Measurements from ENCODE around the gene LHFPL4.

The LHFPL4 gene

DNA sequence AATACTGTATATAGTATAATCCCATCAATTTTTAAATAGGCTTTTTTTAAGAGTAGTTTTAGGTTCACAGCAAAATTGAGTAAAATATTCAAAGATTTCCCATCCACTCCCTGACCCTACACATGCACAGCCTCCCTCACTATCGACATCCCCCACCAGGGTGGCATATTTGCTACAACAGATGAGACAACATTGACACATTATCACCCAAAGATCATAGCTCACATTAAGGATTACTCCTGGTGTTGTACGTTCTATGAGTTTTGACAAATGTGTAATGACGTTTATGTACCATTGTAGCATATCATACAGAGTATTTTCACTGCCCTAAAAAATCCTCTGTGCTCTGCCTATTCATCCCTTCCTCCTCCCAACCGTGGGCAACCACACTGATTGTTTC is 39.3 kb downstream of the LHFPL4 start:
- Histone ChIP-seq H3K4me3 (no peak overlapping the region), H3K27ac (no peak overlapping the region), H3K9me3 (ENCODE audit: low read depth, low read length) (no peaks in the 10 kb centered on the region), H3K36me3 (ENCODE audit: insufficient read depth, low read length) (no peaks in the 10 kb centered on the region), H3K9ac (ENCODE audit: insufficient read length) (no peak overlapping the region)
- no peak for TF ChIP-seq EZH2 (IDR thresholded peaks at IDR 0.05)
- no peak for TF ChIP-seq POLR2AphosphoS5 (IDR thresholded peaks at IDR 0.05; ENCODE audit: borderline replicate concordance, low read depth, low read length)
- no peak for TF ChIP-seq FOXP2 (optimal IDR thresholded peaks at IDR 0.05; ENCODE audit: control extremely low read depth, extremely low read length, insufficient read depth)
- no peak for DNase-seq (ENCODE audit: low read depth, low spot score)

DNA sequence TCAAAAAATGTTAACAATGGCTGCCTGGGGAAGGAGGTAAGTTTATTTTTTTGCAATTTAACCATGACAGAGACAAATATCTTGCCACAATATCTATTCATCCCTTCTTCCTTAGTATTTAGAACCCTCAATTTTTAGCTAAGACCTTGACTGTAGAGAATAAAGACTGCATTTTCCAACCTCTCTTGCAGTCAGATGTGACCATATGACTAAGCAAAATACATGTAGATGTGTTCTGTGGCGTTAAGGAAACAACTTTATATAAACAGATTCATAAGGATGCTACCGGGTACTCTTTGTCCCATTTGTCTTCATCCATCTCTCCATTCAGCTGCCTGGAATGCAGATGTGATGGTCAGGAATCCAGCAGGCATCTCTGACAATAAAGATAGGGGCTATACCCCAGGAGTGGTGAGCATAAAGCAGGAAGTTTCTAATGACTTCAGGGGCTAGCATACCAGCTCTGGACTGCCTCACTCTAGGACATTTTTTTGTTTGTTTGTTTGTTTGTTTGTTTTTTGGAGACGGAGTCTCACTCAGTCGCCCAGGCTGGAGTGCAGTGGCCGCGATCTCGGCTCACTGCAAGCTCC is 41.1 kb downstream of the LHFPL4 start:
- Histone ChIP-seq H3K27ac (no peak overlapping the region), H3K4me3 (no peak overlapping the region), H3K9me3 (ENCODE audit: low read depth, low read length) (no peaks in the 10 kb centered on the region), H3K36me3 (ENCODE audit: insufficient read depth, low read length) (no peaks in the 10 kb centered on the region), H3K9ac (ENCODE audit: insufficient read length) (no peak overlapping the region)
- DNase-seq (ENCODE audit: low read depth, low spot score): no peak
- TF ChIP-seq EZH2 (IDR thresholded peaks at IDR 0.05) (no peak), FOXP2 (optimal IDR thresholded peaks at IDR 0.05; ENCODE audit: control extremely low read depth, extremely low read length, insufficient read depth) (no peak), POLR2AphosphoS5 (IDR thresholded peaks at IDR 0.05; ENCODE audit: borderline replicate concordance, low read depth, low read length) (no peak)

DNA sequence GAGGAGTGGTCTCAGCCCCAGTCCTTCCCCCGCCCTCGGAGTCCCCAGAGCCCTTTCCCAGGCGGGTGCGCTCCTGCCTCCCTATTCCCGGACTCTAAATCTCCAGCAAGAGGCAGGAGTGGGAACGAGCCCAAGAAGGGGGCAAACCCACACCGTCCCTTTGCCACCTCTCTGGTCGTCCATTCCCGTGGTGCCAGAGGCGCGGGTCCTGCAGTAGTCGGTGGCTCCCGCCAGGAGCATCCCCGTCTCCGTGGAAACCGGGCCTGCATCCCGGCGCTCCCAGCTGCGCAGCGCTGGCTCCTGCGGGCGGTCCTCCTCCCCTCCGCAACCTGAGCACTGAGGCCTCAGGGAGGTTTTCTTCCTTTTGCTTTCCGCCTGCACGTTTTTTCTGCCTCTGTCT is 44.8 kb downstream of the LHFPL4 start:
- no peak for DNase-seq (ENCODE audit: low read depth, low spot score)
- Histone ChIP-seq H3K9ac (ENCODE audit: insufficient read length) (no peak overlapping the region), H3K36me3 (ENCODE audit: insufficient read depth, low read length) (no peaks in the 10 kb centered on the region), H3K4me3 (no peak overlapping the region), H3K27ac (no peak overlapping the region), H3K9me3 (ENCODE audit: low read depth, low read length) (no peaks in the 10 kb centered on the region)
- TF ChIP-seq POLR2AphosphoS5 (IDR thresholded peaks at IDR 0.05; ENCODE audit: borderline replicate concordance, low read depth, low read length) (no peak), EZH2 (IDR thresholded peaks at IDR 0.05) (no peak), FOXP2 (optimal IDR thresholded peaks at IDR 0.05; ENCODE audit: control extremely low read depth, extremely low read length, insufficient read depth) (no peak)

DNA sequence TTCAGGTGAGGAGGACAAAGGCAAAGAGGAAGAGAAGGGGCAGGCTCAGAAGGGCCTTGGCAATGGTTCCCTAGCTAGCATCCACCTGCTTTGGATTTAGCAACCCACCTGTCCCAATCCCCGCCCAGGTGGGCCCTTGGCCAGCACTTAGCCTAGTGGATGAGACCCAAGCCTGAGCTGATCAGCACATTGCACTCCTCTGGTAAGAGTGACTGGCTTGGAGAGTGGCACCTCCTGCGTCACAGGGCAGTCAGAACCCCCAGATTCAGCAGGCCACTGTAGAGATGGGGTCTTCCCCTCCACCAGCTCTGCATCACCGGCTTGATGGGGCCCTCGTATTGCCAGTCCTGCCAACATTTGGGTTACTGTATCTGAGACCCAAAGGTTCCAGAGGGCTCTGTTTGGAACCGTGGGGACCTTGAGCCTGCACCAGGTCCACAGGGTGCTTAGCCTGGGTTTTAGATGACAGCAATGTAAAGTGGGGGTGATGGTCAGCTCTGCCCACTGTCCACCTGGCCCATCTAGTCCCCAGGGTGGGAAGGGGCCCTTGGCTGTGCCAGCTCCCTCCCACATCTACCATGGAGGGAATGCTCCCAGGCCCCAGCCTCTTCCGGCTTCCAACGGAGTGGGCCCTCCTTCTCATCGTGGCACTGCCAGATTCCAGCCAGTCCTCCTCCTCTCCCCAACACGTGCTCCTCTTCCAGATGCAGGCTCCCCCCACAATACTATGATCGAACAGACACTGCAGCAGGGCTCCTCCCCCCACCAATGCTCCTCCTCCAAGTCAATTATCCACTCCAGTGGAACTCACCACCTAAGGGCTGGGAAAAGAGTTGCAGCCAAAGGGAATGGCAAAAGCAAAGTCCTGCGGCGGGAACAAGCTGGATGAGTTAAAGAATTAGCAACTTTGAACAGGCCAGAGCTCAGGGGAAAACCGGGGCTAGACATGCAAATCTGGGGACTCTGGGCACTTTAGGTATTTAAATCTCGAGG is 45.7 kb downstream of the LHFPL4 start:
- Histone ChIP-seq H3K36me3 (ENCODE audit: insufficient read depth, low read length) (no peaks in the 10 kb centered on the region), H3K9me3 (ENCODE audit: low read depth, low read length) (no peaks in the 10 kb centered on the region), H3K4me3 (no peak overlapping the region), H3K27ac (no peak overlapping the region), H3K9ac (ENCODE audit: insufficient read length) (no peak overlapping the region)
- no peak for TF ChIP-seq FOXP2 (optimal IDR thresholded peaks at IDR 0.05; ENCODE audit: control extremely low read depth, extremely low read length, insufficient read depth)
- TF ChIP-seq POLR2AphosphoS5 (IDR thresholded peaks at IDR 0.05; ENCODE audit: borderline replicate concordance, low read depth, low read length): no peak
- no peak for TF ChIP-seq EZH2 (IDR thresholded peaks at IDR 0.05)
- no peak for DNase-seq (ENCODE audit: low read depth, low spot score)

DNA sequence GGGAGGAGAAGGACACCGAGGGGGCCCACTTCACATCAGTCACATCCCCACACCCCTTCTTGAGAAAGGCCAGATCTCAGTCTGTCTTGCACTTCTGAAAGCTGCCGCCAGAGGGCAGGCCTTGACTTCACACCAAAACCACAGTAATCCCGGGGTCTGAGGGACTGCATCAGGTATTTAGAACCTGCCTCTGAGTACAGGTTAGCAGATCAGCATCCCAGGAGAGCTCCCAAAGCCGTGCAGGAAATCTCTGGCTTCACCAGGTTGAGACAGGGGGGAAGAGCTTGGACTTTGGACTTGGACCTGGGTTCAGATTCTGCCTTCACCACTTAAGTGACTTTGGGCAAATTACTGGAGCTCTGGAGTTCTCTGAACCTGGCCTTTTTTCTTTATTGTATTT is 50.3 kb downstream of the LHFPL4 start:
- Histone ChIP-seq H3K9me3 (ENCODE audit: low read depth, low read length) (no peaks in the 10 kb centered on the region), H3K4me3 (no peak overlapping the region), H3K9ac (ENCODE audit: insufficient read length) (no peak overlapping the region), H3K27ac (no peak overlapping the region), H3K36me3 (ENCODE audit: insufficient read depth, low read length) (no peaks in the 10 kb centered on the region)
- peak; percentile 35 for DNase-seq (ENCODE audit: low read depth, low spot score)
- no peak for TF ChIP-seq POLR2AphosphoS5 (IDR thresholded peaks at IDR 0.05; ENCODE audit: borderline replicate concordance, low read depth, low read length)
- no peak for TF ChIP-seq EZH2 (IDR thresholded peaks at IDR 0.05)

DNA sequence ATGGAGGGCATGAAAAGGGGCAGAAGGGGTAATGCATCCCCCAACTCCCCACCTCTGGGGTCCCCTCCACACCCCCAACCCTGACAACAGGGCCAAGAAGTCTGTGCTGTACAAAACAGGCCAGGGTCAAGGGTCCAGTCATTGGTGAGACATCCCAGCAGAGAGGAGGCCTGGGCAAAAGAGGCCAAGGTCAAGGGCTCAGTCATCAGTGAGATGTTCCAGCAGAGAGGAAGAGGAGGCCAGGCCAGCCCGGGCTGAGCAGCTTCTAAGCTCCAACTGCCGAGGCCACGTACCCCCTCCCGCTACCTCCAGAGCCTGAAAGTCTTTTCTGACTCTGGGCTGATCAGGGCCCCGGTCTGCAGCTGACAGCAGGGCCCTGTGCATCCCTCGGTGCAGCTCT is 52.4 kb downstream of the LHFPL4 start:
- Histone ChIP-seq H3K9ac (ENCODE audit: insufficient read length) (no peak overlapping the region), H3K36me3 (ENCODE audit: insufficient read depth, low read length) (no peaks in the 10 kb centered on the region), H3K4me3 (no peak overlapping the region), H3K27ac (no peak overlapping the region), H3K9me3 (ENCODE audit: low read depth, low read length) (no peaks in the 10 kb centered on the region)
- TF ChIP-seq FOXP2 (optimal IDR thresholded peaks at IDR 0.05; ENCODE audit: control extremely low read depth, extremely low read length, insufficient read depth) (no peak), EZH2 (IDR thresholded peaks at IDR 0.05) (no peak), POLR2AphosphoS5 (IDR thresholded peaks at IDR 0.05; ENCODE audit: borderline replicate concordance, low read depth, low read length) (no peak)
- no peak for DNase-seq (ENCODE audit: low read depth, low spot score)

DNA sequence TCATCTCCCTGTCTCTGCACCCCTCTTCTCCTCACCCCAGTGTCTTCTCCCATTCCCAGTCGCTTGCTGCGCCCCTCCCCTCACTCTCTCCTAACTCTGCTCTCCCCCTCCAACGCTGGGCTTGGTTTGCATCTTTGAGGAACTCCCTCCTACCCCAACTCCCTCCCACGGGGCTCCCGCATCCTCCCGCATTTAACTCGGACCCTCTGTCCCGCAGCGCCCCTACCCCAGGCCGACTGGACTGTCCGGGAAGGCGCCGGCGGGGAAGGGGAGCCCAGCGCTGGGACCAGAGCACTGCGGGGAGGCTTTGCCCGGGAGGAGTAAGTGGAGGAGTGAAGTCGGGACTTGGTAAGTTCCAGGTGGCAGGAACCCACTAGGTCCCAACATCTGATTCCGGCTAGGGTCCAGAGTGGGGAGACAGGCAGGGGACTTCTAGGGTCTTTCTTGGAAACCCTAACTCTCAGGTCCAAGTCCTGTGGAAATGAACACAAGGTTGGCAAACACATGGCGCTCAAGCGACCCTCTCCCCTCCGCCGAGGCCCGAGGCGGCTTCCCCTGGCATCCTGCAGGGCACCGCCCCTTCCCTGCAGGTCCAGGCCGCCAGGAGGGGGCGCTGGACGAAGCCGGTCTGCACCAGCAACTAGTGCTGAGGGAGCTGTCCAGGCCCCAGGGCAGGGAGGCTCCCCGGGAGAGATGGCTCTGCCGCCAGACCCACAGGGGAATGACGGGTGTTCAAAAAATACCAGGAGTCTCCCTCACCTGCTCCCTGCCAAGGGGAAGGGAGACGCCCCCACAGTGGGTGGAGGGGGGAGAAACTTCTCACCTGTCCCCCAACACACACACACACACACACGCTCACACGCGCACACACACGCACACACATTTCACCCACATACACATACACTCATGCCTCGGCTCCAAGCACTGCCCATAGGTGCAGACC is 53.2 kb downstream of the LHFPL4 start:
- TF ChIP-seq POLR2AphosphoS5 (IDR thresholded peaks at IDR 0.05; ENCODE audit: borderline replicate concordance, low read depth, low read length) (no peak), FOXP2 (optimal IDR thresholded peaks at IDR 0.05; ENCODE audit: control extremely low read depth, extremely low read length, insufficient read depth) (no peak), EZH2 (IDR thresholded peaks at IDR 0.05) (no peak)
- no peak overlapping the region for H3K9ac ChIP-seq (ENCODE audit: insufficient read length)
- peak overlapping the region; percentile 12; the same call in 1 of the 2 replicates for H3K4me3 ChIP-seq
- H3K36me3 ChIP-seq (ENCODE audit: insufficient read depth, low read length): no peaks in the 10 kb centered on the region
- H3K27ac ChIP-seq: no peak overlapping the region
- no peak for DNase-seq (ENCODE audit: low read depth, low spot score)
- H3K9me3 ChIP-seq (ENCODE audit: low read depth, low read length): no peaks in the 10 kb centered on the region

Measured in SK-N-MC (cell line).